Stimulated activated CD4-positive, alpha-beta T cell treated with anti-CD3 and anti-CD28 coated beads, Interleukin-2, amount 100 ng/mL, for 24 hours (primary cell): ENCODE measurements around the gene PAPLN.

Experiments used
- DNase-seq, 2 donors: peaks; one replicate each; pipeline ENCODE4 v3.0.0-alpha.2; 2020

PAPLN gene

DNA sequence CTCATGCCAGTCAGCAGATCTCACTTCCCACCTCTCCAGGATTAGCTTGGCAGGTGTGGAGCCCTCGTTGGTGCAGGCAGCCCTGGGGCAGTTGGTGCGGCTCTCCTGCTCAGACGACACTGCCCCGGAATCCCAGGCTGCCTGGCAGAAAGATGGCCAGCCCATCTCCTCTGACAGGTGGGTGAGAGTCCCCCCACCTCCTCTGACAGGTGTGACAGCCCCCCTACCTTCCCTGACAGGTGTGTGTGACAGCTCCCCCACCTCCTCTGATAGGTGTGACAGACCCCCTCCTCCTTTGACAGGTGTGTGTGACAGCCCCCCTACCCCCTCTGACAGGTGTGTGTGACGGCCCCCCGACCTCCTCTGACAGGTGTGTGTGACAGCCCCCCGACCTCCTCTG, 26.3 kb downstream of the PAPLN start:
- DNase-seq, result no peak

DNA sequence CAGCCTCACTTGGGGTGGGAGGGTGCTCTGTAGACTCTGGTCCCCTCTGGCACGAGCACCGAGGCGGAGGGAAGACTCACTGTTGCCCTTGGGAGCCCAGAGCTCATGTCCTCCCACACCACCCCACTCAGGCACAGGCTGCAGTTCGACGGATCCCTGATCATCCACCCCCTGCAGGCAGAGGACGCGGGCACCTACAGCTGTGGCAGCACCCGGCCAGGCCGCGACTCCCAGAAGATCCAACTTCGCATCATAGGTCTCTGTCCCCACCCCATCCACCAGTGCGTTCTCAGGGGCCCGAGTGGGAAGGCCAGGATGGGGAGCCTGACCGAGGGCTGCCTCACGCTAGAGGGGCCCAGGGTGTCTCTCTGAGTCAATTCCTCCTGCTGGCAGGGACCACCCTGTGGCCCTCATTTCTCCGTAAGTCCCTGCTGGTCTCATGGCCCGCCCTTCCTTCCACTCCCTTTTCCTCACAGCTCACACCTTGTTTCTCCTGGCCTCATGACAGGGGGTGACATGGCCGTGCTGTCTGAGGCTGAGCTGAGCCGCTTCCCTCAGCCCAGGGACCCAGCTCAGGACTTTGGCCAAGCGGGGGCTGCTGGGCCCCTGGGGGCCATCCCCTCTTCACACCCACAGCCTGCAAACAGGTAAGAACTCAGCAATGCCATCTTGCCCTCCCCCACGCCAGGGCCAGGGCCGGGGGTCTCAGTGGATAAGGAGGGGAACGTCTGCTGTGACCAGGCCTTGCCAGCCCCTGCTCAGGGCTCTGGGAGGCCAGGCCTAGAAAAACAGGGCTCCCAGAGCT, 27.0 kb downstream of the PAPLN start:
- DNase-seq, result no peak

DNA sequence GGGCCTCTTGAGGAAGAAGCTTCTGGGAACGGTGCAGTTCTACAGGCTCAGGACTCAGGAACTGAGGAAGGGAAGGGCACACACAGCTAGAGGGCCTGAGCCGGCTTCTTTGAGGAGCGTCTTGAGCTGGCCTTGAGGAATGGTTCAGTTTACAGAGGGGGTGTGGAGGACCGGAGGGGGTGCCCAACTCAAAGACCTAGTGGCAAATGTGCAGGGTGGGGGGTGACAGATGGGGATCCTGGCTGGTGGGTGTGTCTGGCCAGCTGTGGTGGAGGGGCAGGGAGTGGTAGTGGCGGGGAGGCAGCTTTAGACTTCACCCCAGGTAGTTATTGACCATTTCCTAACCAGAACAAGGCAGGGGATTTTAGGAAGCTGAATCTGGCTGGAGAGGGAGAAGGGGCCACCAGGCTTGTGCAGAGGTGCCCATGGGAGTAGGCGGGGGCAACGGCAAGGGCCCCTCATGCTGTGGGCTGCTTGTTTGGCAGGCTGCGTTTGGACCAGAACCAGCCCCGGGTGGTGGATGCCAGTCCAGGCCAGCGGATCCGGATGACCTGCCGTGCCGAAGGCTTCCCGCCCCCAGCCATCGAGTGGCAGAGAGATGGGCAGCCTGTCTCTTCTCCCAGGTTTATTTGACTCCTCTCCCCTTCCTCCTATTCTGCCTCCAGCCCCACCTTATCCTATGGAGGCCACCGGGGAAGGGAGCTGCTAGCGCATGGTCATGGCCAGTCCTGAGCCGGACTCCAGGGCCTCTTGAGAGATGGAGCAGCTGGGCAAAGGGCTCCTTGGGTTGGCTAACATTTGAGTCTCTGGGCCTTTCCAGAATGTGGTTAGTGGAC, 27.8 kb downstream of the PAPLN start:
- DNase-seq, result no peak

DNA sequence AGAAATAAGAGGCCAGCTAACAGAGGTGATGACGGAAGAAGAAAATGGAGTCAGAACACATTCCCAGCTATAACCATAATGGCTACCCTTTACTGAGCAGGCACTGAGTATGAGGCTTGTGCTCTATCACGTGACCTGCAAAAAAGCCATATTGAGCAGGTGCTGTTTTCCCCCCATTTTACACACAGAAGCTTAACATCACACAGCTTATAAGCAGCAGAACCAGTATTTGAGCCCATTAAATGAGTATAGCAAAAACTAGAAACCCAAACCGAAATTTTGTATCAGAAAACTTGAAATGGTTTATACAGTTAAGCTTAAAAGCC, 28.4 kb downstream of the PAPLN start:
- no peak for DNase-seq

DNA sequence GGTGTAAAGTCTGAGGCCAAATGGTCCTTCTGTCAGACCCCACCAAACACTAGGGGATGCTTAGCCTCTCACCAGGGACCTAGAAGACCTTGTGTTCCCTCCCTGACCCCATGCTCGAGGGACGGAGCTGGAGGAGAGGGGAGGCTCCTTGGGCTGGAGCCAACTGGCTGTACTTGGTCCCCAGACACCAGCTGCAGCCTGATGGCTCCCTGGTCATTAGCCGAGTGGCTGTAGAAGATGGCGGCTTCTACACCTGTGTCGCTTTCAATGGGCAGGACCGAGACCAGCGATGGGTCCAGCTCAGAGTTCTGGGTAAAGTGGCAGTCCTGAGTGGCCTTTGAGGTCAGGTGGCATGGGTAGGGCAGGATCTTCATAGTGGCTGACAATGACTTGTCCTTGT, 29.0 kb downstream of the PAPLN start:
- no peak for DNase-seq

DNA sequence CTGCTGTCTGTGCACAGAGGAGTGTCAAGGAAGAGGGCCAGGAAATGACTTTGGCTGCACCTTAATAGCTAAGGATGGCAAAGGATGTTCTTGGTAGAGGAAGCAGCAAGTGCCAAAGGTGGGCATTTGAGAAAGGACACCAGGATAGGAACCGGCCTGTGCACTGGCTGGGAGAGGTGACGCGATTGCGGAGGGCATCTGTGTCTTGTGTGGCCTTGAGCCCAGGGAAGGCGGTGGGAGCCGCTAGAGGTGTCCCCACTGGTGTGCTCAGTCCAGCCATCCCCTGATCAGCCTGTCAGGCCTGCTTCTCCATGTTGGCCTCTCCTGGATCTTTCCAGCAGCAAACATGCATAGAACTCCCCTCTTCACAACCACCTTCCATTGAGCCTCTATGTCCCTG, 30.2 kb downstream of the PAPLN start:
- DNase-seq, result no peak

DNA sequence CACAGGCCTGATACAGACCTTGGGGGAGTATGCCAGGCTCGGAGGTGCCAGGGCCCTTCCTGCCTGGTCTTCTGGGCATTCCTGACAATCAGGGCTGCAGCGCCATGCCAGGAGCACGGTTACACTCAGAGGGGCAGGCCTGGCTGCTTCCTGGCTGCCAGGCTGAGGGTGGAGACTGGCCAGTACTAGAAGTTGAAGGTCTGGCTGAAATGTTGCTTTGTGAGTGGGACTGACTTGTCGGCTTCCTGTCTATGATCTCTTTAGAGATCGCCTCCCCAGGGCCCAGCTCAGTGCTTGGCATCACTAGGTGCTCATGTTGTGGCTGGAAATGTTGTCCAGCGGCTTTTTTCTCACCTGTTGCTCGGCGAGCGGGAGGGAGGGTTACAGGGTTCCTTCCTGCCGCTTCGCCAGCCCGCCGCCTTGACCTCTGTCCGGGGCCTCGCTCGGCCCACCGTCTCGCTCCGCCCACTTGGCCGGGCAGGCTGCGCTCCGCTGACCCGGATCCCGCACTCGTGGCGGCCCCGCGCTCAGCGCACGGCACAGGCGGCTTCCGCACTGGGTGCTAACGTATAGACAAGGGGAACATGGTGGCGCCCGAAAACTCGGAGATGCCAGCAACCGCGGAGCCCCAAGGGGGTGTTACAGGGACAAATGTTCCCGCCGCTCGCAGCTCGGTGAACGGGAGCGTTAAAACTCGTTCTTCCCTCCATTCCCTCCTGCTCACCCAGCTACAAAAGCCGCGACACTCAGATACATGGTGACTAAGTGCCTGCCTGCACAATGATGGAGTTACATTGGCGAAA, 32.6 kb downstream of the PAPLN start:
- peak in 1 of 2 donors; percentile 30 for DNase-seq

DNA sequence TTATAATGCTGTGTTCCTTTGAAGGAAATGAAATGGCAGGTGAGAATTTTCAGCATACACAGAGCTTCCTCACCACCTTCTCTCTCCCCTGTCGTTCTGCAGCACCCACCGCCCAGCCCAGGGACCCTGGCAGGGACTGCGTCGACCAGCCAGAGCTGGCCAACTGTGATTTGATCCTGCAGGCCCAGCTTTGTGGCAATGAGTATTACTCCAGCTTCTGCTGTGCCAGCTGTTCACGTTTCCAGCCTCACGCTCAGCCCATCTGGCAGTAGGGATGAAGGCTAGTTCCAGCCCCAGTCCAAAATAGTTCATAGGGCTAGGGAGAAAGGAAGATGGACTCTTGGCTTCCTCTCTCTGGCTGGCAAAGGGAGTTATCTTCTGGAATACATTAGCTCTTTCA, 35.1 kb downstream of the PAPLN start:
- no peak for DNase-seq

DNA sequence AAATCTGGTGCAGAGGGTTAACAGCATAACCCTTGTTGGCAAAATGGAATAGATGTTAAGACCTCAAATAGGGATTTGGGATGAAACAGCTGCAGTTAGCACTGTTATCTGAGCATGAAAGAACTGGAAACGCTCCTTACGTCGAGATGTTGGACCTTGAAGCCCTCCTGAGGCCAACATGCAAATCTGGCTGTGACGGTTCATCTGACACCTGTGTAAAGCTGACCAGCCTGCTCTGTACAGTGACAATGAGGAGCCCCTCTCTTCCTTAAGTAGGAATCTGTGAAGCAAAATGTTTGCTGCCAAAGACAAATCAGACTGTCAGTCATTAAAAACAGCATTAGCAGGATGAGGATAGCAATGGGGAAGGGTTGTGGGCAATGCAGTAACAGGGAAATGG, 36.5 kb downstream of the PAPLN start:
- no peak for DNase-seq

DNA sequence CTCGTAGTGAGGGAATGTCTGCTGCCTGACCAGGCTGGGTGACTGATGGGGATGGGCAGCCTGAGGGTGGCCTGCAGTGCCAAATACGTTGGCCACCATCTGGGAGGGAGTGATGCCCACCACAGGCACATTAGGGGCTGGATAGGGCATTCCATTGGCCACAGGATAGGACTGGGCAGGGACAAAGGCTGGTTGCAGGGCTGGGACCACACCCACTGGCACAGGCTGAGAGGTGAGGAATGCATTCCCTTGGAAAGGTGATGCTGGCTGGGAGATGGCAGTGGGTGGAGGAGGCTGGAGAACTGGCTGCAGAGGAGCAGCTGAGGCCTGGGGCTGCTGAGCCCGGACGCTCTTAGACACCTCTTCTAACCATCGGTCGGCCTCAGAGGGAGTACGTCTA, 39.5 kb downstream of the PAPLN start:
- DNase-seq, result no peak

DNA sequence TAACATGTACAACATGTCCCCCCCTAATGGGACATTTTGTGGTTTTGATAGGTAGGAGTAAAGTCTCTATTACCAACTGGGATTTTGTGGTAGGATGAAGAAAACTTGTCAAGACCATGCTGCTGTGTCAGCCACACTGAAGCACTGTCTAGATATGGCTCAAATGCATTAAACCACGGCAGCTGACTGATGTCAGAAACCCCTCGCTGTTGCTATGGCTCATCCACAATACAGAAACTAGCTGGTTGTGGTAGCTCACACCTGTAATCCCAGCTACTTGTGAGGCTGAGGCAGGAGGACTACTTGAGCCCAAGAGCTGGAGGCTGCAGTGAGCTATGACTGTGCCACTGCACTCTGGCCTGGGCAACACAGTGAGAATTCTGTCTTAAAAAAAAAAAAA, 40.1 kb downstream of the PAPLN start:
- no peak for DNase-seq

DNA sequence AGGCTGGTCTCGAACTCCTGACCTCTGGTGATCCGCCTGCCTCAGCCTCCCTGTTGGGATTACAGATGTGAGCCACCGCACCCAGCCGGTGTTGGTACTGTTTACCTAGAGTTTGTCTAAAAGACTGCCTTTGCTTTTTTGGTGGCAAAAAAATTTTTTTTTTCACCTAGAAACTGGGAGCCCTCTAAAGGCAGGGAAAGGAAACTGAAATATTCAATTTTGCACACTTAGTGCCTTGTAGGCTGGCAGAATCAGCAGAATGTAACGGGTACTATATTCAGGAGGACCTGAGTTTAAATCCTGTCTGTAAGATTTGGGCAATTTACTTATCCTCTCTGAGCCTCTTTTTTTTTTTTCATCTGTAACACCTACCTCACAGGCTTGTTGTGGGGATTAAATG, 43.6 kb downstream of the PAPLN start:
- DNase-seq, result no peak

DNA sequence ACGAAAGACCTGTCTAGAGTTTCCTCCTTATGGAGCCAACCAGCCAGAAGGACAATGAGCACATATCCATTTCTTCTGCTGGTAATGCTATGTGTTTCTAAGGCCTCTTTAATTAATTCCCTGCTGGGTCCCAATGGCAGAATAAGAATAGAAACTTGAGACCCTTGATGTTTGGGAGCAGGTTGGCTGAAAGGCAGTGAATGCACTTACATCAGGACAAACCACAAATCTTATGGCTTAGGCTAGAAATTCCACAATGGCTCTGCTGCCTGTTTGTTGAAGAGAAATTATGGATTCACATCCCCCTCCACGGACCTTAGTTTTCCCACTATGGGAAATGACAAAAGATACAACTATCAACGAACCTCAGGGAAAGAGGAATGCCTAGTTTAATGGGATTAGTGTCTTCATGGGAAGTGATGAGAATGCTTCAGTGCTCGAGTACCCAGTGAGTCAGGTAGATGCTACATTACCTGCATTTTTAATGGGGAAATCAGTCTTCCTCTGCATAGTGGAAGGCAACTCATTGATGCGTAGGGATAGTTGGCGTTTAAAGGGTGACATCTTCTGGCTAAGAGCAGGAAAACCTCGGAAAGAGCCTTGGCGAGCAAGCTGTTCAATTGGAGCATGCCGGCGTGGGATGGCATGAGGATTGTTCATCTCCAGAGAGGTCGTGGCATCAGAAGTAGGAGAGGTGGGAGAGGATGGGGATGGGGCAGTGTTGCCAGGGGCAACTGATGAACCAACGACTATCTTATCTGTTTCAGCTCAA, 46.5 kb downstream of the PAPLN start:
- DNase-seq, result no peak

DNA sequence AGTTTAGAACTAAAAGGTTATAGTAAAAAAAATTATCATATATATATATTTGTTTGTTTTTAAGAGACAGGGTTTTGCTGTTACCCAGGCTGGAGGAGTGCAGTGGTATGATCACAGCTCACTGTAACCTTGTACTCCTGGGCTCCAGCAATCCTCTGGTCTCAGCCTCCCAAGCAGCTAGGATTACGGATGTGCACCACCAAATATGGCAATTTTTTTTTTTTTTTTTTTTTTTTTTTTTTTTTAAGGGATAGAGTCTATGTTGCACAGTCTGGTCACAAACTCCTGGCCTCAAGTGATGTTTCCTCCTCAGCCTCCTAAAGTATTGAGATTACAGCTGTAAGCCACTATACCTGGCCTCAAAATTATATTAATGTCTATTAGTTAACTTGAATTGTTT, 48.7 kb downstream of the PAPLN start:
- DNase-seq, result no peak

DNA sequence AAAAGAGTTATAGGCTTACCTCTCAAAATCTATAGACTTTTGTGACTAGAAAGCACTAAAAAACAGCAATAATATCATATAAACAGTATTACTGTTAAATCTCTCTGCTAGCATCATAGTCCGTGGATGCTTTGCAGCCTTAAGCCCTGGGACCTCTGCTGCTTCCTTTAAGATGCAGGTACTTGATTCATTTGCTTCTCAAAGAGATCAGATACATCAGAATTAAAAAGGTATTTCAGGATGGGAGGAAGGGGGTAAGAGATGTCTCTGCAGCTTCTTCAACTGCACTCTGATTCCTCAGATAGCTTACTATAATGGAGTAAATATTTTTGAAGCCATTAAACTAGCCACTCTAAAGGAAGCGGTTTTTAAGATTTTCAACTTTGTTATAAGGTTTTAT, 49.3 kb downstream of the PAPLN start:
- DNase-seq, result no peak

DNA sequence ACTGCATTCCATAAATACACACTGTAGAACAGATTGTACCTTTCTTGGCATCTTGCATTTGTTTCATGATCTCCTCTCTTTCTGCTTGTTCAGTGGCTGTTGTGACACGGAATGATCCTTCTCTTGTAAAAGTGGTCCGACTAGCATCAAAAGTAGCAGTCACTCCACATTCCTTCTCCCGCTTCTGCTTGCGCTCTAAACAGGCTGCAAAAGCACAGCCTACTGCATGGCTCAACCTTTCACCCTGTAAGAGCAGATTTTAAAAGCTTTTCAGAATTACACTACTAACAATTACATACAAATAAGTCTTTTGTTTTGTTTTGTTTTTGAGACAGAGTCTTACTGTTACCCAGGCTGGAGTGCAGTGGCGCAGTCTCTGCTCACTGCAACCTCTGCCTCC, 49.8 kb downstream of the PAPLN start:
- DNase-seq, result no peak

DNA sequence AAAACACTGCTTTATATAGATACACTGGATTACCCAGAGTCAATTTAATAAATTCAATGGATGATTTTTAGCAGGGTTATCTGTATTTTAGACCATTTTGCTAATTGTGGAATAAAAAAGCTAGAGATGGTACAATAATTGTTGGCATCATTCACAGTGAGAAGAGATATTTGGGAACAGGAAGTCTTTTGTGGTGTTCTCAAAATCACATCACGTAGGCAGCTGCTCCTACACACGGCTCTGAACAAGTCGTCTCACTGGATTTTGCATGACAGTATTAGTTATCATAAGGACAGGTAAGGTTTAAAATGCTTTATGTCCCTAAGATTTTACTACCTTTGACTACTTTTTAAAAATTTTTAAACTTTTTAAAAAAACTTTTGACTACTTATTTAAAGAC, 52.0 kb downstream of the PAPLN start:
- DNase-seq, result no peak

DNA sequence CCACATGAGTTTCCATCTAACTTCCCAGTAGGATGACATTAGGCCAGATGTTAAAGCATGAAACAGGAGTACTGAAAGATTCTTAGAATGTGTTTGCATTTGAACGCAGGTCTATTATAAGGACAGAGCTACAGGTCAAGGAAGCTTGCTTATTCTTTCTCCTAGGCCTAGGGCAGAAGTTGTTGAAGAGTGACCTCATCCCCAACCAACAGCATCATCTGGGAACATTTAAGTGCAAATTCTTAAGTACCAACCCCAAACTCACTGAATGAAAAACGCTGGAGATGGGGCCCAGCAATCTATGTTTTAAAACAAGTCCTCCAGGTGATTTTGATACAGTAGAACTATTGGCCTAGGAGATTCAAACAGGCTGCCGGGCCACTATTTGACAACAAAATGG, 52.4 kb downstream of the PAPLN start:
- no peak for DNase-seq

DNA sequence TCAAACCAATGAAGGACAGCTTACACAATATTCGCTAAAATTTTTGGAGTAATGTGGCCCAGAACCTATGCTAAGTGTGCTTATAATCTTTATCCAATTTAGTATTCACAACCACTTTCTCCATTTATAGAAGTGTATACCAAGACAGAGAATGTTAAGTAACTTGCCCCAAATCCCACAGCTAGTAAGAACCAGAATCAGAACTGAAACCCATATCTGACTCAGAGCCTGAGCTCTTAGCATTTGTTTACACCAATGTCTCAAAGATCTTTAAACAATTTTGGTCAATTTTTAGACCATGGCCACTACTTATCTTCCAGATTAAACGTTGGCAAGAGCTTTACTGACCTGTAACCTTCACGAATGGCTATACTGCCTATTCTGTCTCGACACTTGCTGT, 53.0 kb downstream of the PAPLN start:
- no peak for DNase-seq

DNA sequence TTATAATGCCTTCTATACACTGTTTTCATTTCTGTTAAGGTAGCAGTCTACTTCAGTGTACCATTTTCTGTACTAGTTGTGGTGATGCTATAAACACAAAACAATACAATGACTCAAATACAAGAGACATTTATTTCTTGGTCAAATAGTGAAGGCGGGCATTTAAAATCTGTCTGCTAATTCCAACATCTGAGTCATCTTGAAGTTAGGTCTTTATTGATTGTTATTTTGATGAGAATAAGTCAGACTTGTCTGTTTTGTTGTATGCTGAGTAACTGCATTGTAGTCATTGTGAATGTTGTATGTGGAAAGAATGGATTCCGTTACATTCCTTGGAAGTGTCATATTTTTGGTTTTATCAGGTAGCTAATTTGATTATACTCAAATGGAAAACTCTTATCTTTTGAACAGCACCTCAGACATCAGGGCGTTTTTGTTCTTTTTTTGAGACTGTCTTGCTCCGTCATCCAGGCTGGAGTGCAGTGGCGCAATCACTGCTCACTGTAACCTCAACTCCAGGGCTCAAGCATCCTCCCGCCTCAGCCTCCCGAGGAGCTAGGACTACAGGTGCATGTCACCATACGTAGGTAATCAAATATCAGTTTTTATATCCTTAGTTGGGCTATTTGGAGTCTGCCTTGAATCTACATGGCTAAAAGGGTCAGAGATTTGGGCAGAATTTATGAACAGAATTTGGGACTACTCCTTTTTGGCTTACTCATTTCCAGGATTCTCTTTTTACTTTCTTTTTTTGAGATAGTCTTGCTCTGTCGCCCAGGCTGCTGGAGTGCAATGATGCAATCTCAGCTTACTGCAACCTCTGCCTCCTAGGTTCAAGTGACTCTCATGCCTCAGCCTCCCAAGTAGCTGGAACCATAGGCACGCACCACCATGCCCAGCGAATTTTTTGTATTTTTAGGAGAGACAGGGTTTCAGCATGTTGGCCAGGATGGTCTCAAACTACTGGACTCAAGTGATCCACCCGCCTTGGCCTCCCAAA, 56.8 kb downstream of the PAPLN start:
- DNase-seq, result no peak

DNA sequence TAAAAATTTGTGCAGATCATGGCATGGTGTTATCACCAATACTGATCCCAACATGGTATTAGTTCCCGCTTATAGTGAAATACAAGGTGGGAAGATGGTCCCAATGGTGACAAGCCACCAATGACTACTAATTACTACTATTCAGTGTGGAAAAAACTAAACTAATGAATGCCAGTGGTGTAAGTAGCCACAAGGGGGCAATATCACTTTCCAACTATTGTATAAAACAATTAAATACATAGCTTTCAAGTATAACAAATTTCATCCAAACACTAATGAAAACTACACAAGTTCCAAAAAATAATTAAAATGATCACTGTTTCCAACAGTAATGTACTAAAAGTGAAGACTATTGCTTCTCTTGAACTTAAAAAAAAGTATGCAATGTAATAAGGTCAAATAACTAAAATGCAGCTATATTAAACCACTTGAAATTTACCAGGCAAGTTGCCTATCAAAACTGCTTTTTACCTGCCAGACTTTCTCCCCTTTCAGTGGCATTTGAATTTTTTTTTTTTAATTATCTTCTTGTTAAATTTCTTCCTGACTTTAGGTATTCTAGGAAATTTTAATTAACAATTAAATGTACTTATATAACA, 58.0 kb downstream of the PAPLN start:
- no peak for DNase-seq
